HEK293 (cell line): ENCODE measurements around the gene KCTD17.

Experiments
- CTCF ChIA-PET: fragments of 350-600 bp; formaldehyde crosslinking; extraction: SDS; loops from one replicate; lab custom pipeline; 2021; ENCODE audit warnings: antibody characterized with exemption; lab: Yijun Ruan, JAX
- POLR2A ChIA-PET: fragments of 300-600 bp; formaldehyde crosslinking; extraction: SDS; loops from one replicate; lab custom pipeline; 2020; ENCODE audit warnings: antibody characterized with exemption, inconsistent platforms; lab: Yijun Ruan, JAX
- H3K27ac ChIP-seq: fragments of 200-500 bp; sonication (Bioruptor generic); 2 replicates; pipeline ENCODE4 v1.5.1; 2014; ENCODE audit warnings: low read depth, low read length, control low read depth, inconsistent platforms; ENCODE audit errors: extremely low read depth
- H3K36me3 ChIP-seq, 2 experiments: fragments of 200-500 bp in 1 of 2; sonication (Bioruptor generic) in 1 of 2; 1 replicate in 1 of 2; 2 replicates in 1 of 2; pipeline ENCODE4 v1.5.1; 2014 to 2017; ENCODE audit warnings: inconsistent platforms in 2 of 2, low read length in 2 of 2; ENCODE audit not compliant: control insufficient read depth in 2 of 2, insufficient read depth in 1 of 2
- H3K4me1 ChIP-seq: fragments of 200-500 bp; sonication (Bioruptor generic); 2 replicates; pipeline ENCODE4 v1.5.1; 2014; ENCODE audit warnings: mild to moderate bottlenecking, low read length, inconsistent platforms; ENCODE audit not compliant: control insufficient read depth, insufficient read depth
- H3K4me3 ChIP-seq: 2 replicates; pipeline ENCODE4 v1.5.1; 2011; ENCODE audit warnings: low read depth, mild to moderate bottlenecking, control low read depth, low read length, moderate library complexity
- H3K9me3 ChIP-seq: fragments of 200-500 bp; sonication (Bioruptor generic); 2 replicates; pipeline ENCODE4 v1.5.1; 2014; ENCODE audit warnings: low read depth, low read length, inconsistent platforms; ENCODE audit not compliant: control insufficient read depth, insufficient read depth
- EGR2 ChIP-seq: fragments of 450-650 bp; formaldehyde crosslinking; IDR thresholded peaks from 2 replicates; pipeline ENCODE4 v1.5.1; 2016; ENCODE audit warnings: low read depth, missing biosample characterization, missing genetic modification characterization
- ZBTB48 ChIP-seq: fragments of 450-650 bp; formaldehyde crosslinking; IDR thresholded peaks from 2 replicates; pipeline ENCODE4 v1.5.1; 2016; ENCODE audit warnings: missing biosample characterization, missing genetic modification characterization
- ZFHX2 ChIP-seq: fragments of 450-650 bp; formaldehyde crosslinking; conservative IDR thresholded peaks from 2 replicates; pipeline ENCODE4 v1.5.1; 2016; ENCODE audit warnings: missing biosample characterization, missing genetic modification characterization
- ZIC2 ChIP-seq: fragments of 450-650 bp; formaldehyde crosslinking; IDR thresholded peaks from 2 replicates; pipeline ENCODE4 v1.5.1; 2016; ENCODE audit warnings: missing biosample characterization, missing genetic modification characterization
- ZNF133 ChIP-seq: fragments of 450-650 bp; formaldehyde crosslinking; IDR thresholded peaks from 2 replicates; pipeline ENCODE4 v1.5.1; 2016; ENCODE audit warnings: missing biosample characterization, missing genetic modification characterization
- ZNF350 ChIP-seq: fragments of 450-650 bp; formaldehyde crosslinking; IDR thresholded peaks from 2 replicates; pipeline ENCODE4 v1.5.0; 2017; ENCODE audit warnings: missing biosample characterization, mild to moderate bottlenecking, missing genetic modification characterization
- TF ChIP-seq, protein P1 (sequence below): fragments of 450-650 bp; formaldehyde crosslinking; conservative IDR thresholded peaks from 2 replicates; pipeline ENCODE4 v1.5.1; 2016; ENCODE audit warnings: low read depth, missing biosample characterization, missing genetic modification characterization

KCTD17 gene

DNA sequence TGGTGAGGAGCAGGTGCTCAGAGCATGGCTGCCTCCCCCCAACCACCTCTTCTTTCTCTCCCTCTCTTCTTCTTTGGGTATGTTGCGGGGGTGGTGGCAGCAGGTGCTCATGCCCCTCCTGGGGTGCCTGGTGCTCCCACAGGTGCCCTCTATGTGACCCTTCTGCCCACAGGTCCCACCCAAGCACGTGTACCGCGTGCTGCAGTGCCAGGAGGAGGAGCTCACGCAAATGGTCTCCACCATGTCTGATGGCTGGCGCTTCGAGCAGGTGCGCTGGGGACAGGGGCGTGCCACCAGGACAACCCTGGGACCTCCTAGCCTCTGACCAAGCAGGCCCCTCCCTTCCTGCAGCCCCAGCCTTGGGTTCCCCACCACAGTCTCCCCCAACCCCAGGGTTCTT, 5.7 kb downstream of the KCTD17 start:
- no peaks in the 10 kb centered on the region for H3K9me3 ChIP-seq
- peaks cover 0 to 89% of the 10 kb centered on the region in 2 experiments; a peak in 2 of 3 replicates for H3K36me3 ChIP-seq
- POLR2A ChIA-PET, result no interaction called here
- no peak overlapping the region for H3K4me3 ChIP-seq
- TF ChIP-seq ZNF133 (tag by site-specific recombination), result no peak
- 0 out of 2 replicates have a peak, but pooled peaks have one; percentile 20 for TF ChIP-seq EGR2 (tag by site-specific recombination)
- peak; percentile 19; the same call in 1 of the 2 replicates for TF ChIP-seq ZFHX2
- H3K27ac ChIP-seq, result no peak overlapping the region
- peaks cover 4% of the 10 kb centered on the region; the same call in 1 of the 2 replicates for H3K4me1 ChIP-seq
- CTCF ChIA-PET, result no interaction called here

DNA sequence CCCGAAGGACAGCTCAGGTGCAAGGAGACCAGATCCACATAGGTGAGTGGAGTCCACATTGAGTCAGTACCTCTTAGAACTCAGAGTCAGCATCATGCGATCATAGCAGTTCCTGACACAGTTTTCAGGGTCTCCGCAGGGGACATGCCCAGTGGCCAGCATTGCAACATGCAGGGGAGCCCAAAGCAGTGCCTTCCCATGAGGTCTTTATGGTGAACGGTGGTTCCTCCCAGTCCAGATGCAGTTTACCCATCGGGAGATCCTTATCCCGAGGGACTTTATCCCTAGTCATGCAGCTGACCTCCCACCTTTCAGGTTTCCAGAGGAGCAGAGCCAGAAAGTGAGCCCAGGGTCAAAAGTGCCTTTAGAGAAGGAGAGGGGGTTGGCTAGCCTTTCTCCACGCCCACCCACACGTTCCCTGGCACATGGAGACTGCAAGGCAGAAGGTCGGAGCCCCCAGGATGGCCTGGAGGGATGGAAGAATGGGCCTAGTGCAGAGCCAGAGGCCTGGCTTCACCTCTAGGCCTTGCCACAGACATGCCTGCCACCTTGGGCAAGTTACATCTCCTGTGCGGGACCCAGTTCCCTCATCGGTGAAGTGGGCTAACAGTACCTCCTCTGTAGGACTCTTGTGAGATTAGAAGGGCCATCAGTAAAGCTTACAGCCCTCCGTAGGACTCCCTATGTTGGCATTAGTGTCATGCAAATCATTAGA, 6.4 kb downstream of the KCTD17 start:
- Histone ChIP-seq H3K4me3 (no peak overlapping the region), H3K9me3 (no peaks in the 10 kb centered on the region), H3K4me1 (no peaks in the 10 kb centered on the region), H3K36me3 (peaks cover 0 to 87% of the 10 kb centered on the region in 2 experiments; a peak in 2 of 3 replicates), H3K27ac (no peak overlapping the region)
- CTCF ChIA-PET, result no interaction called here
- POLR2A ChIA-PET, result no interaction called here
- no peak for TF ChIP-seq ZBTB48 (tag by site-specific recombination)
- TF ChIP-seq ZIC2 (tag by site-specific recombination), result peak; percentile 25; the same call in 1 of the 2 replicates
- TF ChIP-seq, all 188 proteins: peak for 1

DNA sequence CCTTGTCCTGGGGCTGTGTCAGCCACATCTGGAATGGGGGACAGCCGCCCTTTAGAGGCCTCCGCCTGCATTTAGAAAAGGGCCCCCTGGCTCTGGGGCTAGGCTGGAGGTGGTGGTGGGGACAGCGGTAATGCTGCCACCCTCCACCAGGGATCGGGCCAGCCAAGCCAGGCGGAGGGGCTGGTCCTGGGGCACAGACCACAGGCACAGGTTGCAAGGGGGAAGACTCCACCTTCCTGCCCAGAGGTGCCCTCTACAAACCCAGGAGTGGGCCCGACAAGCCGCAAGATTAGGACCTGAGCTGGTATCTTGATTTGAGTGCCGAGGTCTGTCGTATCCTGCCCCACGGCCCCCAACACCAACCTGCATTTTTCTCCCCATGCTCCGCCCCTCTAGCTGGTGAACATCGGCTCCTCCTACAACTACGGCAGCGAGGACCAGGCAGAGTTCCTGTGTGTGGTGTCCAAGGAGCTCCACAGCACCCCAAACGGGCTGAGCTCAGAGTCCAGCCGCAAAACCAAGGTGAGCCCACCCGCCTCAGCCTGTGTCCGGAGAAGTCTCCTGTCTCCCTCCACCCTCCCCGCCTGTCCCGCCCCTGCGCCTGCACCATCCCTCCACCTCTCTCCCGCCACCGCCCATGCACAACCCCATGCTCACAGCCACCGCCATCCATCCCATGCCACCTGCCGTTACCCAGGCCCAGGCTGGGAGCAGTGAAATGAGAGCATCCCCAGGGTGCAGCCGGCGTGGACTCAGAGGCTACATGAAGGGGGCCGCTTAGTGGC, 7.6 kb downstream of the KCTD17 start:
- Histone ChIP-seq H3K9me3 (no peaks in the 10 kb centered on the region), H3K36me3 (peaks cover 0 to 76% of the 10 kb centered on the region in 2 experiments; a peak in 2 of 3 replicates), H3K4me1 (no peaks in the 10 kb centered on the region), H3K27ac (no peak overlapping the region), H3K4me3 (no peak overlapping the region)
- CTCF ChIA-PET, result interaction anchor here (0.8 kb wide), 1 partner anchor 108 kb away, joined by 3 read pairs; no protein-coding TSS in a partner anchor
- peak; percentile 37; the same call in 1 of the 2 replicates for TF ChIP-seq EGR2 (tag by site-specific recombination)
- TF ChIP-seq, protein P1, sequence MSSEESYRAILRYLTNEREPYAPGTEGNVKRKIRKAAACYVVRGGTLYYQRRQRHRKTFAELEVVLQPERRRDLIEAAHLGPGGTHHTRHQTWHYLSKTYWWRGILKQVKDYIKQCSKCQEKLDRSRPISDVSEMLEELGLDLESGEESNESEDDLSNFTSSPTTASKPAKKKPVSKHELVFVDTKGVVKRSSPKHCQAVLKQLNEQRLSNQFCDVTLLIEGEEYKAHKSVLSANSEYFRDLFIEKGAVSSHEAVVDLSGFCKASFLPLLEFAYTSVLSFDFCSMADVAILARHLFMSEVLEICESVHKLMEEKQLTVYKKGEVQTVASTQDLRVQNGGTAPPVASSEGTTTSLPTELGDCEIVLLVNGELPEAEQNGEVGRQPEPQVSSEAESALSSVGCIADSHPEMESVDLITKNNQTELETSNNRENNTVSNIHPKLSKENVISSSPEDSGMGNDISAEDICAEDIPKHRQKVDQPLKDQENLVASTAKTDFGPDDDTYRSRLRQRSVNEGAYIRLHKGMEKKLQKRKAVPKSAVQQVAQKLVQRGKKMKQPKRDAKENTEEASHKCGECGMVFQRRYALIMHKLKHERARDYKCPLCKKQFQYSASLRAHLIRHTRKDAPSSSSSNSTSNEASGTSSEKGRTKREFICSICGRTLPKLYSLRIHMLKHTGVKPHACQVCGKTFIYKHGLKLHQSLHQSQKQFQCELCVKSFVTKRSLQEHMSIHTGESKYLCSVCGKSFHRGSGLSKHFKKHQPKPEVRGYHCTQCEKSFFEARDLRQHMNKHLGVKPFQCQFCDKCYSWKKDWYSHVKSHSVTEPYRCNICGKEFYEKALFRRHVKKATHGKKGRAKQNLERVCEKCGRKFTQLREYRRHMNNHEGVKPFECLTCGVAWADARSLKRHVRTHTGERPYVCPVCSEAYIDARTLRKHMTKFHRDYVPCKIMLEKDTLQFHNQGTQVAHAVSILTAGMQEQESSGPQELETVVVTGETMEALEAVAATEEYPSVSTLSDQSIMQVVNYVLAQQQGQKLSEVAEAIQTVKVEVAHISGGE (tag by site-specific recombination), result no peak
- POLR2A ChIA-PET, result no interaction called here

DNA sequence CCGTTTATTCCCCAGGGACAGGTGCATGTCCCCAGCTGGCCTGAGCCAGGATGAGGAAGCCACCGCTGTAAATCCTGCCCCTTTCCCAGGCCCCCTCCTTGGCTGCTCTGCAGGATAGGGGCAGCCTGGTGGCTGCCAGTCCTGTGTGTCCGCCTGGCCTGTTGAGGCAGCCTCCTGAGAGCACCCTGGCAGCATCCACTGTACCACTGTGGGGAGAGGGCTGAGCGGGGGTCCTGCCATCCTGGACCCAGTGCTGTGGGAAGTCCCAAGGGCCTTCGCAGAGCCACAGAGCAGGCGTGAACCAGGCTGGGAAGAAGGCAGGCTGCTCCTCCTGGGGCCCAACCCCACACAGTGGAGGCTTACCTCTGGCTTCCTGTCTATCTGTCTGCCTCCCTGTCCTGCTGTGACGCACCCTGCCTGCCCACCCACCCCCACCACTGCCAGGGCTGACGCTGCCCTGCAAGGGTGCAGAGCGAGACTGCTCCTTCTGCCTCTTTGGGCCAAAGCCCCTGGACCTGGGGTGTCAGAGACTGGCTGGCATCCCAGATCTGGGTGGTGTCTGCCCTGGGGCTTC, 8.4 kb downstream of the KCTD17 start:
- CTCF ChIA-PET, result no interaction called here
- H3K36me3 ChIP-seq, result peaks cover 0 to 67% of the 10 kb centered on the region in 2 experiments; a peak in 2 of 3 replicates
- H3K4me1 ChIP-seq, result no peaks in the 10 kb centered on the region
- TF ChIP-seq ZNF350 (tag by site-specific recombination) (no peak), ZIC2 (tag by site-specific recombination) (peak; percentile 30)
- no peaks in the 10 kb centered on the region for H3K9me3 ChIP-seq
- no peak overlapping the region for H3K4me3 ChIP-seq
- no peak overlapping the region for H3K27ac ChIP-seq
- POLR2A ChIA-PET, result no interaction called here
